ENCODE data around the gene RNU1-3.
"Not testable (repeated sequence)": the region's sequence is repeated elsewhere in the genome, so short reads cannot be mapped to it uniquely, and the experiment has no call there.

DNA sequence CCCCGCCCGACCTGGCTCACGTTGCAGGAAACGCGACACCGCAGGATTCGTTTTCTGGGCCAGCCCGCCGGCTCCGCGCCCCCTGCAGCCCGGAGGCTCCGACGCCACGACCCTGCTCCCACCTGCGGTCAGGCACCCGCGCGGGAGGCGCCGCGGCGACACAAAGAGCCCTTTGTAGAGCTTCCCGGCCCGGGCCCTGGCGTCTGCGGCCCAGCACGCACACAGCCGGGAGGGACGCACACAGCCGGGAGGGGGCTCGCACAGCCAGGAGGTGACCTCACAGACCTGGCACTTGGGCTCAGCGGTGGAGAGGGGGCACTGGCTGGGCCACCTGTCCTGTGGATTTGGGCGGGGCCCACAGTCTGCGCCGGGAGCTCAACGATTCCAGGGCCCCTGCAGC, 34.4 kb upstream of the RNU1-3 start:
- TF ChIP-seq, protein P1, sequence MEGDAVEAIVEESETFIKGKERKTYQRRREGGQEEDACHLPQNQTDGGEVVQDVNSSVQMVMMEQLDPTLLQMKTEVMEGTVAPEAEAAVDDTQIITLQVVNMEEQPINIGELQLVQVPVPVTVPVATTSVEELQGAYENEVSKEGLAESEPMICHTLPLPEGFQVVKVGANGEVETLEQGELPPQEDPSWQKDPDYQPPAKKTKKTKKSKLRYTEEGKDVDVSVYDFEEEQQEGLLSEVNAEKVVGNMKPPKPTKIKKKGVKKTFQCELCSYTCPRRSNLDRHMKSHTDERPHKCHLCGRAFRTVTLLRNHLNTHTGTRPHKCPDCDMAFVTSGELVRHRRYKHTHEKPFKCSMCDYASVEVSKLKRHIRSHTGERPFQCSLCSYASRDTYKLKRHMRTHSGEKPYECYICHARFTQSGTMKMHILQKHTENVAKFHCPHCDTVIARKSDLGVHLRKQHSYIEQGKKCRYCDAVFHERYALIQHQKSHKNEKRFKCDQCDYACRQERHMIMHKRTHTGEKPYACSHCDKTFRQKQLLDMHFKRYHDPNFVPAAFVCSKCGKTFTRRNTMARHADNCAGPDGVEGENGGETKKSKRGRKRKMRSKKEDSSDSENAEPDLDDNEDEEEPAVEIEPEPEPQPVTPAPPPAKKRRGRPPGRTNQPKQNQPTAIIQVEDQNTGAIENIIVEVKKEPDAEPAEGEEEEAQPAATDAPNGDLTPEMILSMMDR (IDR thresholded peaks at IDR 0.05) = not testable (repeated sequence)
- not testable (repeated sequence) for TF ChIP-seq EZH2 (IDR thresholded peaks at IDR 0.05; ENCODE audit: borderline replicate concordance, insufficient read depth, low read depth, low read length, poor library complexity, severe bottlenecking)
